KG1 (cell line): Measurements from ENCODE around the gene OCLN.
"Not testable (repeated sequence)": the region's sequence is repeated elsewhere in the genome, so short reads cannot be mapped to it uniquely, and the experiment has no call there.

Experiments used
- DNase-seq: peaks from one replicate; lab custom pipeline; 2025; lab: John Stamatoyannopoulos, UW

The OCLN gene

DNA sequence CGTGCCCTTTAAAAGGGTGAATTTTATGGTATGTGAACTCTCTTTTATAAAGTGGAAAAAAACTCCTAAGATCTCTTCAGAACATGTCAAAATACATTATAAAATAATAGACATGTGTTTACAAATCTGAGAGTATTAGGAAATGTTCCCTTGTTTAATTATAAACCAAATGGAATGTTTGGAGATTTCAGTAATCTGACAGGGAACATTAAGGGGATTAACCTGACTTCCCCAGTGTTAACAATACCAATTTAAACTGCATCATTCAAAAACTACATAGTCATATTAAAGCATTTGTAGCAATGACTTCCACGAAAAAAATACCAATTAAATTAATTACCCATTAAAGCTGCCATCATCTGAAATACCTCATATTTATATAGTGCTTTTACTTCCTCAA, 1.6 kb upstream of the OCLN start:
- DNase-seq = no peak

DNA sequence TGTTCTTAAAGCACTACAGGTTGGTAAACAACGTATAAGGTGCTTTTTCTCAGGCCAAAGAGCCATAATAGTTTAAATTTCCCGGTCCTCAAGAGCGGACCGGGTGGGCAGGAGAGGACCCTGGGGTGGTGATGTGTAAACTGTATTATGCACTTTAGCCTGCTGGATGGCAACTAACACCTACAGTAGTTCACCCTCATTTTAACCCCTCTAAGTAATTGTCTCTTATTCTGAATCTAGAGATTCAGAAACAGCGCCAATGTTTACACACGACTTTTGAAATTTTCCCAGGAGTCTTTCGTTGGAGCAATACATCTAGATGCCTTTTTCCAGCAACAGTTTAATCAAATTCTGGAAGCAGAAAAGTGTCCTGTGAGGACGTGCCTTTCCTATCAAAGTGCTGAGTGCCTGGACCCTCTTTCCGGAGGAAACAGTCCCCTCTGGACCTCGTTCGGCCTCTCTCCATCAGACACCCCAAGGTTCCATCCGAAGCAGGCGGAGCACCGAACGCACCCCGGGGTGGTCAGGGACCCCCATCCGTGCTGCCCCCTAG, 676 bp upstream of the OCLN start:
- no peak for DNase-seq

DNA sequence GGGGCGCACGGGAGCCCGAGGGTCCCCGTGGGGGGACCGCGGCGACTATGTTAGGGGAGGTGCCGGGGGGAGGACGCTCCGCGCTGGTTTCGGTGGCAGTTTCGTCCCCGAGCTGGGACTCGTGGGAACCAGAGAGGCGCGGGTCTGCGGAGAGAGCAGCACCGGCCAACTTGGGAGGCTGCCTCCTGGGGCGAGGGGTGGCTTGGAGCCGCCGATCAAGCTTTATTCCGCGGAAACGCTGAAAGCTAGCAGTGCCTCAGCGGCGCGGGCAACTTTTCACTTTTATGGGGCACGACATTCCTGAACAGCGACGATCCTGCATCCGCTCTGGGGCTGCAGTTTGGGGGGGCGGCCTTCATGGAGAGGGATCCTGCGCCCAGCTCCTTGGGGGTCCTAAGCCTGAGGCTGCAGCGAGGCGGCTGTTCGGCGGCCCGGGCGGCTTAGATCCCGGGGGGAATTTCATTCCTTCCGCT, 369 bp downstream of the OCLN start:
- DNase-seq = no peak

DNA sequence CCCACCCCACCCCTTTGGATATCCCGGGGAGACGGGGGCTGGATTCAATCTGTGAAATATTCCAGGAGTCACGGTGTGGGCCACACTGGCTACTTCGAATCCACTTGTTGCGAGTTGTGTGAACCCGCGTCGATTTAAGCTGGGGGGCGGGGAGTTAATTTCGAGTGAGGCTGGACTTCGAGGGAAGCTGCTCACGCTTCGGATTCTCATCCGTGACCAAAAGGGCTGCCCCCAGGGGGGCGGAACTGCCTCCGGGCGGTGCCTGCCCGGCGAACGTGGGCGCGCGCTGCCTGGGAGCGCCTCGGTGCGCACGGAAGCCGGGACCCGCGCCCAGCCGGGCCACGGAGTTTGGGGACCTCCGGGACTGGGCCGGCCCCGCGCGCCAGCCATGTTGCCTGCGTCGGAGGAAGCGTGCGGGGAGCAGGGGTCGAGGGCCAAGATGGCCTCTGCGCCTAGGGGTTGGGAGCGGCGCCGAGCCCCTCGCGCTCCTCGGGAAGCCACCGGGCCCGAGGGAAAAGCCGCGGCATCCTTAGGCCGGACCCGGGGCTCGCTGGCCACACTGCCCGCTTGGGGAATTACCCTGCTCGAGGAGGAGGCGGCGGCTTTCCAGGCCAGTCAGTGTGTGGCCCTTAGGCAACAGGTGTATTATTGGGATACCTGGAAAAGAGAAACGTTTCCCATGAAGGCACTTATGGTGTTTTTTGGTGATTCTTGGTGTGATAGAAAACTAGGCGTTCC, 975 bp downstream of the OCLN start:
- DNase-seq = no peak

DNA sequence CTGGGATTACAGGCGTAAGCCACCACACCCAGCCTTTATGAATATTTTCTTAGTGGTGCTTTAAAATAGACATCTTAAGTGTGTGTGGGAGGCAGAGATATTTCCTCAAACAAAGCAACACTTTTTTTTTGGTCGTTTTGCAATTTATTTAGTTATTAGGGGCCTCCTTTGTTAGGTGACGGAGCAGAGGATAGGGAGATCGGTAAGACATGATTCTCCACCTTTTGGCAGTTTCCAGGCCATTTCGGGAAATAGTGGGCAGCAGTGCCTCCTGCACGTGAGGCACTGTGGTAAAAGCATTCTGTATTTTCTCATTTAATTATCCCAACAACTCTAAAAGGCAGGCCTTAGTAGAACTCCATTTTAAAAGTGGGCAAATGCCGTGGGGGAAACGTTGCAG, 1.9 kb downstream of the OCLN start:
- DNase-seq = no peak

DNA sequence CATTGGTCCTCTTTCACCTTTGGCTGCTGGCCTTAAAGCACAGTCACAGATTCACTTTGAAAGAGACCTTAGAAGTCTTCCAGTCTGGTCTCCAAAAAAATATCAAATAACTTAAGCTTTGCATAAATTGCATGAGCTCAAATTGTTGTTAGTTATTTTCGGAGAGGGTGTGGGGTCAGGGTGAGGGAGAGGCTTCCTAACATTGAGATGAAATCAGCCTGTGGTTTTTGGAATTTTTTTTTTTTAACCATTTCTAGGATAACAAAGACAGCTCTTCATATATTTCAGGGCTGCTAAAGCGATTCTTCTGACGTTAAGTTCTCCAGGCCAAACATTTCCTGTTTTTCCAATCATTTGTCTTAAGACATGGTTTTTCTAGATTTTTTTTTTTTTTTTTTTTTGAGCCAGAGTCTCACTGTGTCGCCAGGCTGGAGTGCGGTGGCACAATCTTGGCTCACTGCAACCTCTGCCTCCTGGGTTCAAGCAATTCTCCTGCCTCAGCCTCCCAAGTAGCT, 4.5 kb downstream of the OCLN start:
- DNase-seq = no peak

DNA sequence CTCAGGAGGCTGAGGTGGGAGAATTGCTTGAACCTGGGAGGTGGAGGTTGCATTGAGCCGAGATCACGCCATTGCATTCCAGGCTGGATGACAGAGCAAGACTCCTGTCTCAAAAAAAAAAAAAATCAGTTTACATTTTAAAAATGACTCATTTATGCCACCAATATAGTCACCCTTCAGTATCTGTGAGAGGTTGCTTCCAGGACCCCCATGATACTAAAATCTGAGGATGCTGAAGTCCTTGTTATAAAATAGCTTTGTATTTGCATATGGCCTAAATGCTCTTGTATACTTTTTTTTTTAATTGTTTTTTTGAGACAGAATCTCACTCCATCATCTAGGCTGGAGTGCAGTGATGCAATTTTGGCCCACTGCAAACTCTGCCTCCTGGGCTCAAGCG, 5.8 kb downstream of the OCLN start:
- DNase-seq = no peak

DNA sequence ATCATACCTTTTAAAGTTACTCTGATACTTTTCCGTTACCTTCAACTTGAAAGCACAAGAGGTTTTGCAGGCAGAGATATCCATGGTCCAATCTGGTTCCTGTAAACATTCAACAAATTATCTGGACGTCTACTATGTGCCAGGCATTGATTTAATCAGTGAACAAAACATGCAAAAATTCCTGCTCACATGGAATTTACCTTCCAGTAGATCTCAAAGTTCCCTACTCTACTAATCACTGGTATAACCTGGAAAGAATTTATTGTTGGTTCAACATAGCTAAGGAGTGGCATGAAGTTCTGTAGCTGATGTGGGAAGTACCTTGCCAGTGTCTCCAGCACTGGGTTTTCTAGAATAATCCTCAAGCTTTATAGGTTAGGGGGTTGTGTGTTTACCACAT, 9.8 kb downstream of the OCLN start:
- DNase-seq = no peak

DNA sequence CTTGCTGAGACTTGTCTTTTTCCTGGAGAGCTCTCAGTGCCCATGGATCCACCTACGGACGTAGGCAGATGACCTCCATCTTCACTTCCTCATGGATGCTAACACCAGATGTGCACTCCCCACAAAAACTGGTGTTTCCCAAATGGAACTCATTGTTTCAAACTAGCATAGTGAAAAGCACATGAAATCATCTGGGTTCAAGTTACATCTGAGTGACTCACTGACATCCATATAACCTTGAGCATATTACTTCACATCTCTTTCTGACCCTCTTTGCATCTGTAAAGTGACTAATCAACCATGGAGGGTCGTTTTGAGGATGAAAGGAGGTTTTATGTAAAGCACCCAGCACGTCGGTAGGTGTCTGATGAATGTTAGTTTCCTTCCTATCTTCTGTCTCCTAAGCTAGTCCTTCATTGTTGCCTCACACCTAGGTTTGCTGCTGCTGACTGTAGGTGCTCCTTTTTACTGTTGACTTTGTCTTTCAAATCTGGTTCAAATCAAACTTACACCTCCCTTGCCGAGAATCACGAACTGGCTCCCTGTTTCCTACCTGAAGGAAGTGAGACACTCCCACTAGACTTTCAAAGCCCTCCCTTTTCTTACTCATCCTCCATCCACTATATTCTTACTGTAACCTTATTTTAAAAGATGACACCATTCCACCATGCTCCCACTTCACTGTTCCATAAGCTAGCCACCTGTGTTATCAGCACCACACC, 10.3 kb downstream of the OCLN start:
- DNase-seq = no peak

DNA sequence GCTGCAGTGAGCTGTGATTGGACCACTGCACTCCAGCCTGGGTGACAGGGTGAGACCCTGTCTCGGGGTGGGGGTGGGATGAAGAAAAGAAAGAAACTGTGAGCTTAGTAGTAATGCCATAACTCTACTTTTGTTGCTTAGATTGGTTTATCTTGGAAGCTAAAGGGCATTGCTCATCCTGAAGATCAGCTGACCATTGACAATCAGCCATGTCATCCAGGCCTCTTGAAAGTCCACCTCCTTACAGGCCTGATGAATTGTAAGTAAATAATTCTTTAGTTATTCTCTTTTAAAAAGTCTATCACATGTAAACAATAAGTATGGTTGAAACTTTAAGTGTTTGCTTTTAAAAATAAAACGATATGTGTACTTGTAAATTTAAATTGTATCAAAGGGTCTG, 11.4 kb downstream of the OCLN start:
- DNase-seq = no peak

DNA sequence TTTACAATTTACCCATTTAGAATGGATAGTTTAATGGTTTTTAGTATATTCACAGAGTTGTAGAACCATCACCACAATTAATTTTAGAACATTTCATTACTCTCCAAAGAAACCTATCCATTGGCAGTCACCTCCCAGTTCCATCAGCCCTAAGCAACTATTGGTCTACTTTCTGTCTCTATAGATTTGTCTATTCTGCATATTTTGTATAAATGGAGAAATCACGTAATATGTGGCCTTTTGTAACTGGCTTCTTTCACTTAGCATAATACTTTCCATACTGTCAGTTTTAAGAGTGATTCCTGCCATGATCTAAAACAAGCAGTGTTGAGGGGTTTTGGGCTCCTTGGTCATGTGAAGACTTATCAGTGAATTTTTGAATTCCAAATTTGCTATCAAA, 12.7 kb downstream of the OCLN start:
- DNase-seq = no peak

DNA sequence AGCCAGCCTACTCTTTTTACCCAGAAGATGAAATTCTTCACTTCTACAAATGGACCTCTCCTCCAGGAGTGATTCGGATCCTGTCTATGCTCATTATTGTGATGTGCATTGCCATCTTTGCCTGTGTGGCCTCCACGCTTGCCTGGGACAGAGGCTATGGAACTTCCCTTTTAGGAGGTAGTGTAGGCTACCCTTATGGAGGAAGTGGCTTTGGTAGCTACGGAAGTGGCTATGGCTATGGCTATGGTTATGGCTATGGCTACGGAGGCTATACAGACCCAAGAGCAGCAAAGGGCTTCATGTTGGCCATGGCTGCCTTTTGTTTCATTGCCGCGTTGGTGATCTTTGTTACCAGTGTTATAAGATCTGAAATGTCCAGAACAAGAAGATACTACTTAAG, 16.6 kb downstream of the OCLN start:
- DNase-seq = no peak

DNA sequence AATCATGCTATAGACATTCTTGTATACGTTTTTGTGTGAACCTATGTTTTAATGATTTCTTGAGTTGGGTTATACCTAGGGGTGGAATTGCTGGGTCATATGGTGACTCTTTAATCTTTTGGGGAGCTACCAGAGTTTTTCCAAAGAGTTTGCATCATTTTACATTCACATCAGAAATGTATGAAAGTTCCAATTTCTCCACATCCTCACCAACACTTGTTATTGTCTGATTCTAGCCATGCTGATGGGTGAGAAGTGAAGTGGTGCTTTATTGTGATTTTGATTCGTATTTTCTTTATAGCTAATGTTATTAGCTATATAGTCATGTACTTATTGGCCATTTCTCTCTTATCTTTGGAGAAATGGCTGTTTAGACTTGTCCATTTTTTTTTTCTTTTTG, 18.1 kb downstream of the OCLN start:
- no peak for DNase-seq

DNA sequence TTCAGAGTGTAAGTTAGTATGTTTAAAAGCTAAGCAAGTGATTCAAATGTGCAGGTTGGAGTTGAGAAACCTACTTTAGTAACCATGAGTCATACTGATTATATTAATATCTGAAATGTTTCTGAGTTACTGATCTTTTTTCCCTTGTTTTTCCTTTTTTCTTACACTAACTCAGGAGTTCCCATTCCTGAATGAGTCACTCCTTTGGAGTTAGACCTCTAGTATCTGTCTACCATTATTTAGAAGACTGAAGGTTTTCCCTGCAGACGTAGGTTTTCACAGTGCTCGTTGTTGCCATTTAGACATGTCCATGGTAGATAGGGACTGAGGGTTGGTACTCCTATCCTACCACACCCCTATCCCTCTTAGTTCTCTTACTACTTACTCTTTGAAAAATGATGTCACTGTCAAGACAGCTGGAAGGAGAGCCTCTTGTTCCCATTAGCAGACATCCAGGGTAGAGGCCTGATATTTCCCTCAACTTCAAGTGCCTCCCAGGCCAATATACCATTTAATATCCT, 20.2 kb downstream of the OCLN start:
- DNase-seq = no peak

DNA sequence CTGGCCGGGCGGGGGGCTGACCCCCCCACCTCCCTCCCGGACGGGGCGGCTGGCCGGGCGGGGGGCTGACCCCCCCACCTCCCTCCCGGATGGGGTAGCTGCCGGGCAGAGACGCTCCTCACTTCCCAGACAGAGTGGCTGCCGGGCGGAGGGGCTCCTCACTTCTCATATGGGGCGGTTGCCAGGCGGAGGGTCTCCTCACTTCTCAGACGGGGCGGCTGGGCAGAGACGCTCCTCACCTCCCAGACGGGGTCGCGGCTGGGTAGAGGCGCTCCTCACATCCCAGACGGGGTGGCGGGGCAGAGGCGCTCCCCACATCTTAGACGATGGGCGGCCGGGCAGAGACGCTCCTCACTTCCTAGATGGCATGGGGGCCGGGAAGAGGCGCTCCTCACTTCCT, 23.0 kb downstream of the OCLN start:
- not testable (repeated sequence) for DNase-seq

DNA sequence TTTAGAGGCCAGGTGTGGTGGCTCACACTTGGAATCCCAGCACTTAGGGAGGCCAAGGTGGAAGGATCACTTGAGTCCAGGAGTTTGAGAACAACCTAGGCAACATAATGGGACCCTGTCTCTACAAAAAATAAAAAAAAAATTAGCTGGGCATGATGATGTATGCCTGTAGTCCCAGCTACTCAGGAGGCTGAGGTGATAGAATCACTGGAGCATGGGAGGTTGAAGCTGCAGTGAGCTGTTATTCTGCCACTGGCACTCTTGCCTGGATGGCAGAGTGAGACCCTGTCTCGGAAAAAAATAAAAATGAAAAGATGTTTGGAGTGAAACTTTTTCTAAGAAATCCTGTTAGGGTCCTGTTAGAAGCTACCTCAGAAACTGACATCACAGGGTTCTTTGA, 24.2 kb downstream of the OCLN start:
- no peak for DNase-seq

DNA sequence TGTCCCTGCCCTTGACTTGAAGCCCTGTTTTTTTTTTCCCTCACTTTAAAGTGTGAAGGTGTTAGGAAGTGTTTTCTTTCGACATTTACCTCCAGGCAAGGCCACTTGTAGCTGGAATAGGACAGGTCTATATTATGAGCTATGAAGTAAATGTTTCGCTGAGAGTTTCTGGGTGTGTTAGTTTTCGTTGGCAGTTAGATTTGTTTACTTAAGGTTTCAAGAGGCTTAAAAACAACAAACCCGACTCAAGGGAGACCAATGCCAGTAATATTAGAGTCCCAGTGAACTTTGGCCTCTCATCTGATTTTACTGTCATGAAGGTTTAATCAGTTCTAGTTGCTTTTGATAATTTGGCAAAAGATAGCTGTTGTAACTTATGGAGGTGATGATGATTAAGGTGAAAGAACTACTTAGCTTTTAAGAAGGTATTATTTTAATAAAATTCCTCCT, 25.2 kb downstream of the OCLN start:
- DNase-seq = no peak

DNA sequence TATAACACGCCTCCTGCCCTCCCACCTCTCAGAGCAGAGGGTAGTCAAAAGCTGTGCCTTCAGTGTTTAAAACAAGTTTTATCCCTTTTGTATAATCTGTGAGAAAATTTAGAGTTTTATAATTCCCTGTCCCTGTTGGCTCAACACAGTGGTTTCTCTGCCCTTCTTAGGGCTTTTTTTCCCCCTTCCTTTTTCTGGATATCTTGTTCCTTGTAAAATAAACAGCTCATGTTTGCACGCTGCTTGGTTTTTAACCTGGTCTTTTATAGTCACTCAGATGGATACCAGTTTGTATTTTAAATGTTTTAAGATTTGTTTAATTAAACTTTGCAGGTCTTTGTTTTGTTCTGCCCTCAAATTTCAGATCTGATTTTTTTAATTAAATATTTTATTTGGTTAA, 26.7 kb downstream of the OCLN start:
- DNase-seq = no peak

DNA sequence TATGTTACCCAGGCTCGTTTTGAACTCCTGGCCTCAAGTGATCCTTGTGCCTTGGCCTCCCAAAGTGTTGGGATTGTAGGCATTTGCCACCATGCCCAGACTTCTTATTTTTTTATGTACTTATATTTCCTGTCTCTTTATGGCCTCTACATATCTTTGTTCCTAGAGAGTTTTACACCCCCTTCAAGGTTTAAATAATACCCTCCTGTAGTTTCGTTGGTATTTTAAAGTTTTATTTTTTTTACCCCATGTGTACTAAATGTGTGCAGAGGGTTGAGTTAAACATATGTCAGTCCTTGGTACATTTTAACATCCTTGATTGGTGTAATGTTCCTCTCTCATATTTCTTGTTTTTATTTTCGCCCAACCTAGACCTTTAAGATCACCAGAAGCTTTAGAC, 29.4 kb downstream of the OCLN start:
- no peak for DNase-seq

DNA sequence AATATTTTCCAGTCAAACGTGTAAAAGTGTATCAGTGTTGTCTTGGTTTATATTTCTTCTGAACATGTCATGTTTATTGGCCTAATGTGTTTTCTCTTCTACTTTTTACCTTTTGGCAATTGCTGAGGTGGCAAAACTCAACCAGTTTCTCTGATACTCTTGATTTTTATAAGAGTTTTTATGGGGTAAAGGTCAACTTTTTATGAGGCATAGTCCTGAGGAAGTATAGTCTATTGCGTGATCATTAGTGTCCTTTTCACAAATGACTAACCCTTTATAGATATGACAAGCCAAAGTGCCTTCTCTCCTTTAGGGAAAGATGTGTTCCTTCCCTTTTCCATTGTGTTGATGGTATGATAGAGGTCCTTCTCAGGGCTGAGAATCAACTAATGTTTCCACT, 32.9 kb downstream of the OCLN start:
- no peak for DNase-seq

DNA sequence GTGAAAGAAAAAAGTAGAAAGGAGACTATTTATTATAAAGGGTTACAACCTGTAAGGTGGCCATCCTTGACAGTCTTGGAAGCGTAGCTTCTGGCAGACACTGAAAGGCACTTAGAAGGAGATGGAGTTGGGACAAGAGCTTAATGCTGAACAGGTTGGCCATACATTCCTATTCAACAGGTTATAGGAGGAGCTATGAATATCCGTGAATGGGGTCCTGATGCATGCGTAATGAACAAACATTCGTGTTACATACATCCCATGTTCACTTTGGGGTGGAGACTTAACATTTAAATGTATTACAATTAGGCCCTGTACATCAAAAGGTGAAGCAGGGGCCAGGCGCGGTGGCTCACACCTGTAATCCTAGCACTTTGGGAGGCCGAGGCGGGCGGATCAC, 34.1 kb downstream of the OCLN start:
- DNase-seq = no peak

DNA sequence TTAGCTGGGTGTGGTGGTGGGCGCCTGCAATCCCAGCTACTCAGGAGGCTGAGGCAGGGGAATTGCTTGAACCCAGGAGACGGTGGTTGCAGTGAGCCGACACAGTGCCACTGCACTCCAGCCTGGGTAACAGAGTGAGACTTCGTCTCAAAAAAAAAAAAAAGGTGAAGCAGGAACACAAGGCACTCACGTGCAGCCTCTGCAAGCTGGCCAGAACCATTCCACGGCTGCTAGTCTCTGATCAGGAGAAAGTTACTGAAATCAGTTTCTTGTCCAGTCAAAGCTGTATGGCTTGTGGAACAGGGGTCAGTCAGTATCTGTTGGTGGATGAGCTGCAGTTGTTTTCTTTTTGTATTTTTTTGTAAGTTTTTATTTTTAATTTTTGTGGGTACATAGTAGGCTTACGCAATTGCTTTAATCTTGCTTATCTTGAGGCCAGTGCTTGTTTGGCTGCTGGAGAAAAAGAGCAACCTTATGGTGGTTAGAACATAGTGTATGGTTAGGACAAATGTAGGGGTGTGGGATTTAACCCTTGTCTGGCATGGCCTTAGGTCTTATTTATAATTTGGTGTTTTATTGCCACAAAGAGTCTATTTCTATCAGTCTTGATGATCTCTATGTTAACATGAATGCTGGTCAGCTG, 34.7 kb downstream of the OCLN start:
- no peak for DNase-seq
